ENCODE measurements around the gene ZNF845. TPM values are rescaled to one million over a fixed set of nuclear protein-coding genes. Genes with fewer than 3 reads are reported as not detected.
"Not testable (repeated sequence)": the region's sequence is repeated elsewhere in the genome, so short reads cannot be mapped to it uniquely, and the experiment has no call there.

Gene ZNF845
- total RNA-seq, 1 donor from 2014 or later, result 22.8 TPM

GRCh38 chr19:53332484-53332883, 1.1 kb upstream of the ZNF845 start:
- peaks cover 29% of the 10 kb centered on the region for H3K79me2 ChIP-seq (ENCODE audit: low read depth)
- no peak overlapping the region for H2AFZ ChIP-seq (replicated peaks)
- no peak overlapping the region for H3K9ac ChIP-seq
- H3K9me3 ChIP-seq (ENCODE audit: low read depth), result no peaks in the 10 kb centered on the region
- TF ChIP-seq EZH2 (IDR thresholded peaks at IDR 0.05) (no peak), EZH2phosphoT487 (IDR thresholded peaks at IDR 0.05) (no peak), CTCF (IDR thresholded peaks at IDR 0.05) (no peak)
- no peak overlapping the region for H3K27ac ChIP-seq
- Mint-ChIP-seq H3K27ac (no peak overlapping the region), H3K9me3 (peaks cover 37% of the 10 kb centered on the region), H3K36me3 (peaks cover 11% of the 10 kb centered on the region), H3K27me3 (ENCODE audit: insufficient read depth, low read depth) (peaks cover 3% of the 10 kb centered on the region), H3K4me1 (peaks cover 4% of the 10 kb centered on the region), H3K4me3 (peak overlapping the region; percentile 86)
- H3K4me3 ChIP-seq, result peak overlapping the region; percentile 81
- H4K20me1 ChIP-seq (ENCODE audit: low read depth), result peaks cover 5% of the 10 kb centered on the region
- H3F3A ChIP-seq (ENCODE audit: low read depth), result peaks cover 21% of the 10 kb centered on the region
- H3K4me2 ChIP-seq, result no peak overlapping the region
- H3K27me3 ChIP-seq, result no peaks in the 10 kb centered on the region
- DNase-seq (ENCODE audit: low spot score), result no peak
- H3K36me3 ChIP-seq, result no peaks in the 10 kb centered on the region
- no peaks in the 10 kb centered on the region for H3K4me1 ChIP-seq

GRCh38 chr19:53333066-53333462, 485 bp upstream of the ZNF845 start:
- Mint-ChIP-seq H3K9me3 (peaks cover 35% of the 10 kb centered on the region), H3K36me3 (peaks cover 15% of the 10 kb centered on the region), H3K4me3 (peak overlapping the region; percentile 86), H3K27me3 (ENCODE audit: insufficient read depth, low read depth) (peaks cover 3% of the 10 kb centered on the region), H3K27ac (no peak overlapping the region), H3K4me1 (peaks cover 4% of the 10 kb centered on the region)
- Histone ChIP-seq H3K79me2 (ENCODE audit: low read depth) (peaks cover 34% of the 10 kb centered on the region), H3K36me3 (no peaks in the 10 kb centered on the region), H3F3A (ENCODE audit: low read depth) (peaks cover 21% of the 10 kb centered on the region), H3K4me1 (no peaks in the 10 kb centered on the region), H3K9ac (no peak overlapping the region), H3K27me3 (no peaks in the 10 kb centered on the region), H3K9me3 (ENCODE audit: low read depth) (no peaks in the 10 kb centered on the region), H3K4me3 (peak overlapping the region; percentile 81), H4K20me1 (ENCODE audit: low read depth) (peaks cover 5% of the 10 kb centered on the region), H3K27ac (peak overlapping the region; percentile 55), H2AFZ (replicated peaks) (peak overlapping the region; percentile 92), H3K4me2 (peak overlapping the region; percentile 80)
- TF ChIP-seq EZH2 (IDR thresholded peaks at IDR 0.05), result no peak
- no peak for TF ChIP-seq EZH2phosphoT487 (IDR thresholded peaks at IDR 0.05)
- TF ChIP-seq CTCF (IDR thresholded peaks at IDR 0.05), result no peak
- peak; percentile 76 for DNase-seq (ENCODE audit: low spot score)

- H3K4me2 ChIP-seq; H3K4me3 Mint-ChIP-seq; H3K27ac Mint-ChIP-seq; DNase-seq (ENCODE audit: low spot score); H3K9me3 ChIP-seq (ENCODE audit: low read depth); H3K4me1 ChIP-seq; H3K4me3 ChIP-seq; H3F3A ChIP-seq (ENCODE audit: low read depth); H4K20me1 ChIP-seq (ENCODE audit: low read depth); H3K27me3 ChIP-seq; H3K79me2 ChIP-seq (ENCODE audit: low read depth); H3K9ac ChIP-seq; H3K4me1 Mint-ChIP-seq; H3K27me3 Mint-ChIP-seq (ENCODE audit: insufficient read depth, low read depth); H2AFZ ChIP-seq (replicated peaks); H3K27ac ChIP-seq: not testable (repeated sequence)
- H3K36me3 ChIP-seq, result peaks cover 17% of the 10 kb centered on the region
- Mint-ChIP-seq H3K36me3 (peaks cover 69% of the 10 kb centered on the region), H3K9me3 (peaks cover 57% of the 10 kb centered on the region)
Observed at GRCh38 chr19:53344403-53344802, 10.9 kb downstream of the ZNF845 start.

GRCh38 chr19:53355739-53356138, 22.2 kb downstream of the ZNF845 start:
- H3K4me1 ChIP-seq, result no peaks in the 10 kb centered on the region
- peaks cover 79% of the 10 kb centered on the region for H3K9me3 Mint-ChIP-seq
- H3K9ac ChIP-seq, result no peak overlapping the region
- no peak for DNase-seq (ENCODE audit: low spot score)
- no peak overlapping the region for H3K4me3 Mint-ChIP-seq
- H3K4me3 ChIP-seq, result no peak overlapping the region
- no peak overlapping the region for H2AFZ ChIP-seq (replicated peaks)
- no peak overlapping the region for H3K4me2 ChIP-seq
- no peaks in the 10 kb centered on the region for H3K79me2 ChIP-seq (ENCODE audit: low read depth)
- H3K36me3 ChIP-seq, result peaks cover 37% of the 10 kb centered on the region
- H3F3A ChIP-seq (ENCODE audit: low read depth), result no peaks in the 10 kb centered on the region
- TF ChIP-seq EZH2 (IDR thresholded peaks at IDR 0.05) (no peak), CTCF (IDR thresholded peaks at IDR 0.05) (no peak), EZH2phosphoT487 (IDR thresholded peaks at IDR 0.05) (no peak)
- no peaks in the 10 kb centered on the region for H3K4me1 Mint-ChIP-seq
- H3K27ac Mint-ChIP-seq, result no peak overlapping the region
- H3K9me3 ChIP-seq (ENCODE audit: low read depth), result peaks cover 40% of the 10 kb centered on the region
- no peaks in the 10 kb centered on the region for H3K27me3 ChIP-seq
- H3K27ac ChIP-seq, result no peak overlapping the region
- no peaks in the 10 kb centered on the region for H4K20me1 ChIP-seq (ENCODE audit: low read depth)
- peaks cover 43% of the 10 kb centered on the region for H3K36me3 Mint-ChIP-seq
- peaks cover 2% of the 10 kb centered on the region for H3K27me3 Mint-ChIP-seq (ENCODE audit: insufficient read depth, low read depth)

Data from neural progenitor cell (in vitro differentiated cells).